B cell (primary cell): ENCODE measurements around the gene HSPE1. TPM values are rescaled to one million over a fixed set of nuclear protein-coding genes. Genes with fewer than 3 reads are reported as not detected.
"Not testable (repeated sequence)": the region's sequence is repeated elsewhere in the genome, so short reads cannot be mapped to it uniquely, and the experiment has no call there.

Experiments
- ATAC-seq: fragments of 200-7000 bp; cut with Tn5 transposase; one replicate; pipeline ENCODE4 v1.10.0; 2021; ENCODE audit warnings: low read depth, mild to moderate bottlenecking, moderate number of reproducible peaks, moderate library complexity
- CTCF ChIA-PET: fragments of 350-600 bp; sonication (Branson Sonifier 250); formaldehyde crosslinking; loops from one replicate; lab custom pipeline; 2021; ENCODE audit warnings: antibody characterized with exemption, inconsistent platforms; lab: Charles Lee
- POLR2A ChIA-PET: fragments of 350-600 bp; sonication (Branson Sonifier 250); formaldehyde crosslinking; loops from one replicate; lab custom pipeline; 2021; ENCODE audit warnings: antibody characterized with exemption; lab: Charles Lee
- DNase-seq: peaks from one replicate; pipeline ENCODE4 v3.0.0; 2013
- H2AFZ ChIP-seq: 2 replicates; pipeline ENCODE4 v1.6.1; 2012; ENCODE audit warnings: mild to moderate bottlenecking, low read depth, low read length; ENCODE audit not compliant: insufficient read depth, poor library complexity, severe bottlenecking
- H3K27ac ChIP-seq, 2 donors: 1 replicate in 1 of 2; 2 replicates in 1 of 2; pipeline ENCODE4 v1.5.1; 2012 to 2013; ENCODE audit warnings: low read length in 2 of 2, mild to moderate bottlenecking in 2 of 2, moderate library complexity in 1 of 2
- H3K27me3 ChIP-seq, 4 experiments: fragments of 200-600 bp in 1 of 4; sonication (generic) in 1 of 4; replicated peaks in 1 of 4; 1 replicate in 2 of 4; 2 replicates in 2 of 4; pipeline versions ENCODE4 v1.6.1 to v1.7.0; 2013 to 2016; ENCODE audit warnings: low read length in 3 of 4, mild to moderate bottlenecking in 2 of 4, mixed read lengths in 1 of 4, moderate library complexity in 1 of 4; ENCODE audit not compliant: insufficient read depth in 4 of 4, control insufficient read depth in 3 of 4; ENCODE audit errors: control extremely low read depth in 1 of 4
- H3K36me3 ChIP-seq, 2 experiments: replicated peaks in 1 of 2; 1 replicate in 1 of 2; 2 replicates in 1 of 2; pipeline versions ENCODE4 v1.6.1 to v1.7.1; 2013; ENCODE audit warnings: low read length in 1 of 2; ENCODE audit not compliant: insufficient read depth in 2 of 2, control insufficient read depth in 1 of 2; ENCODE audit errors: control extremely low read depth in 1 of 2, extremely low read depth in 1 of 2
- H3K4me1 ChIP-seq, 2 donors: fragments of 200-600 bp in 1 of 2; sonication (generic) in 1 of 2; 1 replicate in 1 of 2; 2 replicates in 1 of 2; pipeline versions ENCODE4 v1.5.1 to v1.6.1; 2013 to 2017; ENCODE audit warnings: low read length in 2 of 2; ENCODE audit not compliant: control insufficient read depth in 2 of 2, insufficient read depth in 2 of 2
- H3K4me2 ChIP-seq: replicated peaks from 2 replicates; pipeline ENCODE3; 2012; ENCODE audit warnings: mild to moderate bottlenecking, low read depth, low read length; ENCODE audit not compliant: poor library complexity, severe bottlenecking
- H3K4me3 ChIP-seq, 5 experiments: fragments of 200-600 bp in 1 of 5; sonication (generic) in 1 of 5; 1 replicate in 3 of 5; 2 replicates in 2 of 5; pipeline versions ENCODE4 v1.5.1 to v1.7.0; 2011 to 2016; ENCODE audit warnings: low read length in 4 of 5, mild to moderate bottlenecking in 4 of 5, low read depth in 2 of 5, control low read depth in 1 of 5, moderate library complexity in 1 of 5; ENCODE audit not compliant: insufficient read depth in 1 of 5; ENCODE audit errors: control extremely low read depth in 1 of 5, extremely low read depth in 1 of 5
- H3K79me2 ChIP-seq: fragments of 200-600 bp; sonication (generic); one replicate; pipeline ENCODE4 v1.6.0; 2016; ENCODE audit warnings: low read length; ENCODE audit not compliant: control insufficient read depth, insufficient read depth
- H3K9ac ChIP-seq: fragments of 200-600 bp; sonication (generic); 2 replicates; pipeline ENCODE4 v1.6.1; 2017; ENCODE audit warnings: mild to moderate bottlenecking, low read length, moderate library complexity
- H3K9me3 ChIP-seq, 3 donors: one replicate each; pipeline versions ENCODE4 v1.6.1 to v1.7.1; 2013; ENCODE audit warnings: low read length in 2 of 3; ENCODE audit not compliant: control insufficient read depth in 2 of 3, insufficient read depth in 1 of 3; ENCODE audit errors: control extremely low read depth in 1 of 3
- H4K20me1 ChIP-seq: 2 replicates; pipeline ENCODE4 v1.6.0; 2012; ENCODE audit warnings: mild to moderate bottlenecking, low read length; ENCODE audit not compliant: insufficient read depth, control insufficient read depth, poor library complexity, severe bottlenecking
- H3K27ac Mint-ChIP-seq: one replicate; pipeline ENCODE4 v1.8.0; 2021; ENCODE audit warnings: mixed read lengths
- H3K27me3 Mint-ChIP-seq: one replicate; pipeline ENCODE4 v1.8.0; 2021; ENCODE audit warnings: mixed read lengths
- H3K4me1 Mint-ChIP-seq: one replicate; pipeline ENCODE4 v1.8.0; 2021; ENCODE audit warnings: mixed read lengths
- H3K4me3 Mint-ChIP-seq: one replicate; pipeline ENCODE4 v1.8.0; 2021; ENCODE audit warnings: mixed read lengths
- H3K9me3 Mint-ChIP-seq: one replicate; pipeline ENCODE4 v1.8.0; 2022; ENCODE audit warnings: mixed read lengths; ENCODE audit not compliant: insufficient read depth
- CTCF ChIP-seq: fragments of 200-600 bp; IDR thresholded peaks from one replicate; pipeline ENCODE4 v1.8.0; 2022; ENCODE audit warnings: antibody characterized with exemption, mild to moderate bottlenecking
- EZH2 ChIP-seq: IDR thresholded peaks from 2 replicates; pipeline ENCODE4 v1.6.1; 2012; ENCODE audit warnings: borderline replicate concordance, low read depth, mild to moderate bottlenecking, moderate library complexity, low read length; ENCODE audit not compliant: insufficient read depth, poor library complexity, severe bottlenecking
- WGBS: methylation state at CpG from one replicate; pipeline ENCODE4 v1.1.5; 2013; ENCODE audit warnings: missing lambda C conversion rate; ENCODE audit not compliant: insufficient coverage; 5-methylcytosine and 5-hydroxymethylcytosine counted together
- intact Hi-C: fragments of 100-400 bp; cut with micrococcal nuclease; formaldehyde crosslinking; loops from one replicate; pipeline ENCODE4 v1.10.0; 2022
- polyA plus RNA-seq: library from polyadenylated mRNA; depleted of rRNA; stranded (reverse); fragments of >200 nt; gene quantifications from 2 replicates; pipeline ENCODE4 v1.2.3, GENCODE V29; 2012
- total RNA-seq, 2 donors: library from RNA; stranded (reverse); fragments of 120-200 nt in 1 of 2; gene quantifications; 1 replicate in 1 of 2; 2 replicates in 1 of 2; pipeline versions ENCODE4 v1.2.3 to v1.2.4, GENCODE V29; 2013 to 2022

Gene HSPE1
- total and polyA plus RNA-seq, 2 donors (not counting 1 experiment from before 2014, with no cell fraction given) = 46.2 to 49.8 TPM

- CTCF ChIA-PET = interaction anchor here (1.6 kb wide), 1 partner anchor 15 kb away, joined by 6 read pairs; the partner anchor contains the start of gene SF3B1
Observed at GRCh38 chr2:197450465-197450864, 49.7 kb upstream of the HSPE1 start.

GRCh38 chr2:197450935-197451358 lies 49.2 kb upstream of the HSPE1 start:
- intact Hi-C loops = not testable (repeated sequence)
- CTCF ChIA-PET = interaction anchor here (1.6 kb wide), 1 partner anchor 16 kb away, joined by 6 read pairs; the partner anchor contains the start of gene SF3B1

More at GRCh38 chr2:197450465-197450864, 49.7 kb upstream of the HSPE1 start:
- peaks cover 18% of the 10 kb centered on the region for H3K79me2 ChIP-seq
- H3K4me1 ChIP-seq = peaks cover 17 to 19% of the 10 kb centered on the region in 2 donors
- Mint-ChIP-seq H3K27ac (no peak overlapping the region), H3K4me1 (peaks cover 29% of the 10 kb centered on the region), H3K9me3 (no peaks in the 10 kb centered on the region), H3K4me3 (no peak overlapping the region), H3K27me3 (no peaks in the 10 kb centered on the region)
- H3K4me2 ChIP-seq = no peak overlapping the region
- POLR2A ChIA-PET = interaction anchor here (1.0 kb wide), 1 partner anchor 13 kb away, joined by 7 read pairs; no protein-coding TSS in a partner anchor
- H3K4me3 ChIP-seq = no peak overlapping the region
- H3K27me3 ChIP-seq = no peaks in the 10 kb centered on the region
- no peak overlapping the region for H3K27ac ChIP-seq
- H2AFZ ChIP-seq = no peak overlapping the region
- no peaks in the 10 kb centered on the region for H3K36me3 ChIP-seq
- intact Hi-C loops = no loop called here
- 96% methylated on average over 23 of the region's 25 CpGs for WGBS
- peaks cover 0 to 3% (median 0%) of the 10 kb centered on the region in 3 donors for H3K9me3 ChIP-seq
- H4K20me1 ChIP-seq = peaks cover 11% of the 10 kb centered on the region
- no peak overlapping the region for H3K9ac ChIP-seq
- no peak for ATAC-seq
- no peak for TF ChIP-seq CTCF
- TF ChIP-seq EZH2 = no peak
- no peak for DNase-seq

More at GRCh38 chr2:197450935-197451358, 49.2 kb upstream of the HSPE1 start:
- H4K20me1 ChIP-seq = peaks cover 16% of the 10 kb centered on the region
- H3K9me3 ChIP-seq, H3K27me3 ChIP-seq, H3K27ac ChIP-seq, H3K4me3 ChIP-seq, H3K27me3 Mint-ChIP-seq, H3K36me3 ChIP-seq, H3K9me3 Mint-ChIP-seq, H3K27ac Mint-ChIP-seq, DNase-seq, H3K9ac ChIP-seq, ATAC-seq, H3K4me2 ChIP-seq: not testable (repeated sequence)
- H3K79me2 ChIP-seq = peaks cover 23% of the 10 kb centered on the region
- peak overlapping the region; percentile 30 for H2AFZ ChIP-seq
- Mint-ChIP-seq H3K4me1 (peaks cover 32% of the 10 kb centered on the region), H3K4me3 (peak overlapping the region; percentile 8)
- WGBS = 71% methylated on average over 6 of the region's 6 CpGs
- POLR2A ChIA-PET = interaction anchor here (1.0 to 1.2 kb wide), 2 partner anchors 14 to 18 kb away, joined by 3 to 7 read pairs; no protein-coding TSS in a partner anchor
- H3K4me1 ChIP-seq = peaks cover 17 to 19% of the 10 kb centered on the region in 2 donors
